HG03439 (cell line): ENCODE results near the gene EFCAB5.
"Not testable (repeated sequence)": the region's sequence is repeated elsewhere in the genome, so short reads cannot be mapped to it uniquely, and the experiment has no call there.

Experiments used
- ATAC-seq: cut with Tn5 transposase; IDR thresholded peaks from one replicate; pipeline ENCODE4 v1.9.1; 2021; ENCODE audit warnings: mild to moderate bottlenecking, moderate library complexity; ENCODE audit not compliant: unreplicated experiment

EFCAB5 gene

DNA sequence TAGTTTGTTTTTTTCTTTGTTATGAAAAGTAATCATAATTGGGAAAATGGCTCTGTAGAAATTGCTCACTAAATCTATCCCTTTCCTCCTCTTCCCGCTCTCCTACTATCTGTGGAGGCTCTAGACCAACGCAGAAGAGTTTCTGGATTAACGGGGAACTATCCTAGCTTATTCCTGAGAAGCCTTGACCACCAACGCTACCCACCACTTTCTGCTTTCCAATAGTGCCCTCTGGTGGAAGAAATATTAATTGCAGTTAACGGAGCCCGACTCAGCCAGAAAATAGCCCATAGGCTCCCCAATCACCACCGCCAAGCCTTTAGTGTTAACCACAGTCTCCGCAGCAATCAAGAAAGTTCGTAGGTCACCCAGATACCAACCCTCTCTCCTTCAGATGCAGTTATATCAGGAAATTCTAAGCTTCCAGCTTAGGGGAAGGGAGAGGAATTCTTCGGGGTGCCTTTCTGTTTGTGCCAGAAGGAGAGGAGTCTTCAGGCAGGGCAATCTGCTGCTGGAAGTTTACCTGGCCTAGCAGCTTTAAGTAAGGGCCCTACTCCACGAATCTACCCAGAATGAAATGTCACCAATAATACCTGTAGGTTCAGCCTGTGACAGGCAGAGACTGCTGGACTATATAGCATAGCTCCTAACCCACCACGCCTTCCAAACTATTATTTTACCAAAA lies 152.2 kb downstream of the EFCAB5 start:
- ATAC-seq, result no peak

DNA sequence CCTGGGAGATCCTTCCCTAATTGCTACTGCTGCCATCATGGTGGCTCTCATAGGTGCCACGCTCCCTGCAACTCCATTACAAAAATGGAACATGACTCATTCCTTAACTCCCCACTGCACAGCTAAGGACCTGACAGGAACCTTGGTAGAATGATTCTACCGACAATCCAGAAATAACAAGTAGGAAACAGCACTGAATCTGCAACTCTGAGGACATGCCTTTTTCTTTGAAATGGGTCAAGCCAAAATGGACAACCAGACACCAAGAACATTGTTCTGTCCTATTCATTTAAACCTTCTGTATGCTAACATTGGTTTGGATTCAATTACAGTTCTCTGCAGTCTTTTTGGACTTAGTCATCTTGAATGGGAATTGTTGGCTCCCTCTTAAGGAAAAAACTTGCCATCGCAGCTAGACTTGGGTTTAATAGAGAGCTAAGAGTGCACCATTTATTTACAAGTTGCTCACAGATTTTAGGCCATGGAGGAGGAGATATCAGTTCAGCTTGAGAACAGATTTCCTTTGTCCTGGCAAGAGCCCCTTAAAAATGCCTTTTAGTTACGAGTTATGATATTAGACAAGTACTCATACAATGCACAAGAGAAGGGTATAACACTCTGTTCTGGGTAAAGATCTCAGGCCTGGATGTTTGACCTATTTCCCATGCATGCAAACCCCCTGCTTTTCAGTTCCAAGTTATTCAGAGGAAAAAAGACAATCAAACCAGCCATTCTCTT lies 154.2 kb downstream of the EFCAB5 start:
- no peak for ATAC-seq

DNA sequence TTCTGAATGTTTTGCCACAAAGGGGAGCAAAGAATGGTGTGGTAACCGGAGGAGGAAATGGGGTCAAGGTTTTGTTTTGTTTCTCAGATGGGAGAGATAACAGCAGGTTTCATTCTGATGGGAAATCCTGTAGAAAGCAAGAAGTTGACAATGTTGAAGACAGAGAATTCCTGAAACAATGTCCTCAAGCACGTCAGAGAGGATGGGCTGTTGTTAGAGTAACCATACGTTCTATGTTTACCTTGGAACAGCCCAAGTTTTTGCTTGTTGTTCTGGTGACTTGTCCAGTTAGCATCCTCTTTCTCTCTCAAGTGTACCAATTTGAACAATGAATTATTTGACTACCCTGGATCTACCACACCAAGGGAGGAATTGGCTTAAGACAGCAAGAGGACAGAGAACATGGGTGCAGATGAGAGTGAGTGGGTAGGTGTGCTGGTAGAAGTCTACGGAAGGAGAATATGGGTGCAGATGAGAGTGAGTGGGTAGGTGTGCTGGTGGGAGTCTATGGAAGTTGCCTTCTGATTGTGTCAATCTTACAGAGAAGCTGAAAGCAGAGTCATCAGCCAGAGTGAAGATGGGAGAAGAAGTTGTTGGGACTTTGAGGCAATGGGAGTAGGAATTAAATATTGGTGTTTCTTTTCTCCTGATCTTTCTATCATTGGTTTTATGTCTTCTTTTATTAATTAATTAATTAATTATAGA lies 160.4 kb downstream of the EFCAB5 start:
- ATAC-seq, result no peak

DNA sequence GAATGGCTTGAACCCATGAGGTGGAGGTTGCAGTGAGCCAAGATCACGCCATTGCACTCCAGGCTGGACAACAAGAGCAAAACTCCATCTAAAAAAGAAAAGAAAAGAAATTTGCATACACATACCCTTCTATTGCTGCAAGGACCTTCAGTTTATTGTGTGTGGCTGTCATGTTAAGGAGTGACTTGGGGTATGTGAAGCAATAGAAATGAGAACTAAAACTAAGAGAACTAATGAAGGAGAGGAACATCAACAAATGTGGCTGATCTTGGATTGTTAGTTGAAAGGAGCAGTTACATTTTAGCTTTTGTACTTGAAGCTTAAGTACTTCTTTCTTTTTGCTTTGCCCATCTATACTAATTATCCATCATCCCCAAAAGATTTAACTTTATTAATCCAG lies 162.5 kb downstream of the EFCAB5 start:
- ATAC-seq, result no peak

DNA sequence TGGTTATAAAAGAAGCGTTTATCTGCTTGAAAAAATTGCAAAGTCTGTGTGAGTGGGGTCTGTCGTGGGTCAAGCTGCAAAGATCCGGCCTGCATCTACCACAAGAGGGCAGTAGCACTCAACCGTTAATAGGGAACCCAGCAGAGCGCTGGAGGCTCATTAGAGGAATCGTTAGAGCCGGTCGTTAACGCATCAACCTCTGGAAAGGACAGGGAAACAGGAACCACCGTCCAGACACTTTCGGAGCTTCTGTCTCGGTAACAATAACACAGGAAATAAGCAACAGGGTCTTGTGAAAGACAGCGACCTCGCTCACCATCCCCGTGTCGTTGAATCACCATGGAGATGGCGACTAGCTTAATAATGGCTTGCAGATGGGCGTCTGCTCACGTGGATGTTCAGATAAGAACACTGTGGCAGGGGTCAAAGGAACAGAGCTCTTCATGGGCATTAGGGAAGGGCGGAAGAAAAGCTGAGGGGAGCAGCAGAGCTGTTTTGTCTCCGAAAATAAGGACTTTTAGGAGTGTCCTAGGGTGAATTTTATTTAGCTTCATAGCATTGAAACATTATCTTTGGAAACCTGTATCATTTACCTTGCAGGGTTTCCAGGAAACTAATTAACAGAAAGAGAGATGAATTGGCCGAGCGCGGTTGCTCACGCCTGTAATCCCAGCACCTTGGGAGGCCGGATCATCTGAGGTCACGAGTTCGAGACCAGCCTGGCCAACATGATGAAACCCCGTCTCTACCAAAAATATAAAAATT lies 163.3 kb downstream of the EFCAB5 start:
- ATAC-seq, result no peak

DNA sequence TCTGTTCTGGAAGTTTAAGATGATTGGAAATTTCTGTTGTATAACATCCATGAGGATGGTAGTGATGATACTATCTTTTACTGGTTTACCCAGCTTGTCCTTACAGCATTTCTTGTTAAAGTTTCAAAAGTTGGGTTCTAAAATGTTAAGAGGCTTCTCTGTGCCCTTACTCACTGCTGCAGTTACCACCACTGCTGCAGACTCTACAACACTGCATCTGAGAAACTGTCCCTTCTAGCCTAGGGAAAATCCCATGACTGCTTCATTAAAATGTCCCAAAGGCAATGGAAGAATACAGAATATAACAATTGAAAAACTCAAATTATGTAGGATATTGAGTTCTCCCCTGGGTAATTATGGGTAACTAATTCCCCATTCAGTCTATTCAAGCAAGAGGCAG lies 171.4 kb downstream of the EFCAB5 start:
- no peak for ATAC-seq

DNA sequence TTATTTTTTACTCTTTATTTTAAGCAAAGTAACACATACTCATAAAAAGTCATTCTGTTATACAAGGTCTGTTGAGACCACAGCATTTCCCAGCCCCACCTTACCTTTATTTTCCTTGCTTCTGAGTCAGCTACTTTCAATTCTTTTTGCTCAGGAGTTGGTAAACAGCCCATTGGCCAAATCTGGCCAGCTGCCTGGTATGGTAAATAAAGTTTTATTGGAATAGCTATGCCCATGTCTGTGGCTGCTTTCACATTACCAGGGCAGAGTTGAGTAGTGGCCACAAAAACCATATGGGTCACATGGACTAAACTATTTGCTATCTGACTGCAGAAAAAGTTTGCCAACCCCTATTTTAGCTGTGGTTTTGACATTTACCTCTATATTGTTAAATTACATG lies 171.8 kb downstream of the EFCAB5 start:
- no peak for ATAC-seq

DNA sequence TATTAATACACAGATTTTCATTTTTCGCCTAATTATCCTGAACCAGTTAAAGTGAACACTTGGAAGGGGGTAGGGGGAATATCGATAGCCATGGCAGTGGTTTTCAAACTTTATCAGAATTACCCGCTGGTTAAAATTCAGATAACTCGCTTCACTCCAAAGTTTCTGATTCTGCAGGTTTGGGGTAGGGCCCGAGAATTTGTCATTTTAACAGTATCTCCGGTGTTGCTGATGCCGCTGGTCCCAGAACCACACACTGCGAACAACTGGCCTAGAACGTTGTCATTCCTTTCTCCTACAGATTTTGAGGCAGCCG lies 174.9 kb downstream of the EFCAB5 start:
- ATAC-seq, result no peak

DNA sequence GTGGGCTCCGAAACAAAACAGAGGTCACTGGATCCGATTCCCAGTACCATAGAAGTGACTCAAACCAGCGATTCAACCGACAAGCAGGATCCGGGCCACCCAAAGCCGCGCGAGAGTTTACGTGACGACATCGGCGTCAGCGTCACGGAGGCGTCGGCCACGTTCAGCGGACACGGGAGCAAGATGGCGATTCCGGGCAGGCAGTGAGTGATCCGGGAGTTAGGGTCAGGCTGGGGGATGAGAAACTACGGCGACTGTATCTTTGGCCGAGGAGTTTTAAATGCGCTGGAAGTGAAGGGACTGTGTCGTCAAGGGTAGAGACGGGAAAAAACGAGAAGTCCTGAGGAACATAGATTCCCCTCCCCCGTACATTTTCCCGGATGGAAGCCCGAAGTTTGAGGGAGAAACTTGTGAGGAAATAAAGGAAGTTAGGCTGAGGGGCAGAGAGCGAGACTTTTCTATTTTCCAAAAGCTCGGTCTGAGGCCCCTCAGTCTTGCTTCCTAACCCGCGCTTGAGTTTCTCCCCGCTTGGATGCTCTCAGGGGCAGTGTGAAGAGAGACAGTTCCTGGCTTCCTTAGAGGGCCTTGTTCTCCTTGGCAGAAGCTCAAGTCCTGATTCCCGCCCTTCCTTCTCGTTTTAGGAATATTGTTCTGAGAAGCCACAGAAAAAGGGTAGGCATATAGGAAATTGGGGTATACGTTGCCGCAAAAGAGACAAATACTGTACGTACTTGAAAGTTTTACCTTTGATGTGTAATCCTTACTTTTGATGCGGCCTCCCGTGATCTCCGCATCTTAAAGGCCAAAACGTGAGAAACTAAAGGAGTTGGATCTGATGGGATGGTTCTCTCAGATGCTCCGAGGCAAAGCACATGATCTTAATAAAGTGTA lies 175.5 kb downstream of the EFCAB5 start, which contains the start of gene NSRP1:
Gene NSRP1 (plus strand): TSS at position 156 of the 891 bp plus-strand sequence. CDS start 28 bp downstream, at position 184.
- ATAC-seq, result peak; percentile 58

DNA sequence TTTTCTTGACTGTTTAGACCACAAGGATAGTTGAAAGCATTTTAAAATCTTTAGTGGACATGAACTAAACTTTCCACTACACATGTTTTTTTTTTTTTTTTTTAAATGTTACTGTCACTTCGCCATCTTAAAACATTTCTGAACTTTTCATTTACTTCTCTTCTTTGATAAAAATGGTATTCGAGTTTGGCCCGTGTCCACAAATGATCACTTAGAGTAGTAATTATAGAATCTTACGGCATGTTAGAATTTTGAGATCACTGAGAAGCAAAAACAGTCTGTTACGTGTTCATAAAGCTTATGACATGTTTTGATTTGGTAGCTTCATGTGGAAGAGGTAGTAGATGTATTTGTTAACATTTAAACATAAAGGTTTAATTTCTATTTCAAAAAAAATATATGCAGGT lies 176.2 kb downstream of the EFCAB5 start:
- no peak for ATAC-seq

DNA sequence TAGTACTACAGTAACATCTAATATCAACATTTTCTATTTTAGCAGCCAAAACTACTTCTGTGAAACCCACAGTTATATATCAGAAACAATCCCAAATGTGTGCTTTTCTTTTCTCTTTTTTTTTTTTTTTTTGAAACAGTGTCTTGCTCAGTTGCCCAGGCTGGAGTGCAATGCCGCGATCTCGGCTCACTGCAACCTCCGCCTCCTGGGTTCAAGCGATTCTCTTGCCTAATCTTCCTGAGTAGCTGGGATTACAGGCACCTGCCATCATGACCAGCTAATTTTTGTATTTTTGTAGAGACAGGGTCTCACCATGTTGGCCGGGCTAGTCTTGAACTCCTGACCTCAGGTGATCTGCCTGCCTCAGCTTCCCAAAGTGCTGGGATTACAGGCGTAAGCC lies 177.2 kb downstream of the EFCAB5 start:
- not testable (repeated sequence) for ATAC-seq

DNA sequence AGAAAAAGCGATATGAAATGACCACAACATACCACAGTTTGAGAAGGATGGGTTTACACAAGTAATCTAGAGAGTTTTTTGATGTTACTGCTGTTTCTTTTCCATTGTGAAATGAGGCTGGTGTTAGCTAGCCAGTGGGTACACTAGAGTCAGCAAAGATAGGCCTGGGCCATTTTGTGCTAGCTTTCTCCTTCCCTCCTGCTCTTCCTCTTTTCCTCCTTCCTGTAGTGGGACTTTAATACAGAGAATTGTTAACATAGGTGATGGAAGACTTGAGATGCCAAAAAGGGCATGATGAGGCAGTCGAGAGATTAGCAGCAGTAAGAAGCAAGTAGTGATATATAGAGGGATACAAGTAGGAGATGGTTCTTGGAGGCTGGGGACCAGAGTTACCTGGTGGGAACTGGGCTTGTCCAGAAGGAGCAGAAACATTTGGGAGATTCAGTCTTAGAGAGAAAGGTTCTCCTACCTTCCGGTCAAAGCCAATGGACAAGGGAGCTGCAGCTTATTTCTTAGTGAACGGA lies 182.9 kb downstream of the EFCAB5 start:
- no peak for ATAC-seq

DNA sequence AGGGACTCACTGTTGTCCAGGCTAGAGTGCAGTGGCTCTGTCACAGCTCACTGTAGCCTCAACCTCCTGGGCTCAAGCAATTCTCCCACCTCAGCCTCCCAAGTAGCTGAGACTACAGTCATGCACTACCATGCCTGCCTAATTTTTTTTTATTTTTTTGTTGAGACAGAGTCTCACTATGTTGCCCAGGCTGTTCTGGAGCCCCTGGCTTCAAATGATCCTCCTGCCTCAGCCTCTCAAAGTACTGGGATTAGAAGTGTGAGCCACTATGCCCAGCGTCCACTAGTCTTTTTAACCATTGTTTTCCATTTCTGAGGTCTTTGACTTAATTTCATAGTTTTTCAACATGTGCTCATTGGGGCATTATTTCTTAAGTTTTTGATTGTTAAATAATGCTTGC lies 188.7 kb downstream of the EFCAB5 start:
- ATAC-seq, result no peak

DNA sequence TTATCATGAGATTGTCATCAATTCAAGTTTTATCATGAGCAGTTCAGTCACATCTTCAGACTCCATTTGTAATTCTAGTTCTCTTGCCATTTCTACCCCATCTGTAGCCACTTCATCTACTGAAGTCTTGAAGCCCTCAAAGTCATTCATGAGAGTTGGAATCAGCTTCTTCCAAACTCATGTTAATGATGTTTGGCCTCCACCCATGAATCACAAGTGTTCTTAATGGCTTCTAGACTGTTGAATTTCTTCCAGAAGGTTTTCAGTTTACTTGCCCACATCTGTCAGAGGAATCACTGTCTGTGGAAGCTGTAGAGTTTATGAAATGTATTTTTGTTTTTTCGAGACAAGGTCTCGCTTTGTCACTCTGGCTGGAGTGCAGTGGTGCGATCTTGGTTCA lies 191.2 kb downstream of the EFCAB5 start:
- ATAC-seq, result no peak

DNA sequence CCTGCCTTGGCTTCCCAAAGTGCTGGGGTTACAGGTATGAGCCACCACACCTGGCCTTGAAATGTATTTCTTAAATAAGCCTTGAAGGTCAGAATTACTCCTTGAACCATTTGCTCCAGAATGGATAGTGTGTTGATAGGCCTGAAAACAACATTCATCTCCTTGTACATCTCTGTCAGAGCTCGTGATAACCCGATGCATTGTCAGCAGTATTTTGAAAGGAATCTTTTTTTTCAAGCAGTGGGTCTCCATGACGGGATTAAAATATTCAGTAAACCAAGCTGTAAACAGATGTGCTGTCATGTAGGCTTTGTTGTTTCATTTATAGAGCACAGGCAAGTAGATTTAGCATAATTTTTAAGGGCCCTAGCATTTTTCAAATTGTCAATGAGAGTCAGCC lies 191.8 kb downstream of the EFCAB5 start:
- no peak for ATAC-seq

DNA sequence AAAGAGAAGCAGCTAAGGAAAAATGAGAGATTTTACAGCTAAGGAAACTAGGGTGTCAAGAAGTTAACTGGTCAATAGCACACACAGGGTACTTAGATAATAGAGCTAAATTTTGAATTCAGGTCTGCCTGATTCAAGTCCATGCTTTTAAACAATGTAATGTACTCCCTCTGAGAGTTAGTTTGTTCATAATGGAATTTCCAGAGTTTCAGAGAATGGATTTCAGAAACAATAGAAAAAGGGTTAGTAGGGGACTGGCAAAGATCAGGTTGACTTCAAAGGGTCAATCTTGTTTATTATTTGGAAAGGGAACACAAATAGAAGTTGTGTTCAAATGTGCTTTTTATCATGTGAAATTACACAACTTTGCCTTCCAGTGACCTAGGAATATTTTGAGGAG lies 193.1 kb downstream of the EFCAB5 start:
- no peak for ATAC-seq

DNA sequence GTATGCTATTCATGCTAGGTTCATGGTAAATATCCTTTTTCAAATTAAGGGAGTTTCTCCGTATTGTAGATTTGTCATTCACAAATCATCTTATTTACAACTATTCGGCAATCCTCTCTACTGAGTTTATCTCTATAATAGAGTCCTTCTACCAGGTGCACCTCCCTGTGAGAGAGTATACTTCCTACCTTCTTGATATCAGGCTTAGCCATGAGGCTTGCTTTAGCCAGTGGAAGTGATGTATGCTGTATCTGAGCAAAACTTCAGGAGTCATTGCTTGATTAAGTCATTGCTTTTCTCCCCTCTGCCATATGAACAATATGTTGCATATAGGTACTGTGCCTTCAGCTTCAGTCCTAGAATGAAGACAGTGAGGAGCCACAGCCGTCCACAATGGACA lies 195.7 kb downstream of the EFCAB5 start:
- ATAC-seq, result no peak

DNA sequence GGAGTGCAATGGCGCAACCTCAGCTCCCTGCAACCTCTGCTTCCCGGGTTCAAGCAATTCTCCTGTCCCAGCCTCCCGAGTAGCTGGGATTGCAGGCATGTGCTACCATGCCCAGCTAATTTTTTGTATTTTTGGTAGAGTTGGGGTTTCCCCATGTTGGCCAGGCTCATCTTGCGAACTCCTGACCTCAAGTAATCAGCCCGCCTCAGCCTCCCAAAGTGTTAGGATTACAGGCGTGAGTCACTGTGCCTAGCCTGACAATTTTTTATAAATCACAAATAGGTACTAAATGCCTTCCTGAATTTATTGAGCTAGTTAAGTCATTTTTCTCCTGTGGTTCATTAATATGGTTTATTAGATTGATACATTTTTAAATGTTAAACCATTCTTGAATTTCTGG lies 206.4 kb downstream of the EFCAB5 start:
- ATAC-seq, result not testable (repeated sequence)

DNA sequence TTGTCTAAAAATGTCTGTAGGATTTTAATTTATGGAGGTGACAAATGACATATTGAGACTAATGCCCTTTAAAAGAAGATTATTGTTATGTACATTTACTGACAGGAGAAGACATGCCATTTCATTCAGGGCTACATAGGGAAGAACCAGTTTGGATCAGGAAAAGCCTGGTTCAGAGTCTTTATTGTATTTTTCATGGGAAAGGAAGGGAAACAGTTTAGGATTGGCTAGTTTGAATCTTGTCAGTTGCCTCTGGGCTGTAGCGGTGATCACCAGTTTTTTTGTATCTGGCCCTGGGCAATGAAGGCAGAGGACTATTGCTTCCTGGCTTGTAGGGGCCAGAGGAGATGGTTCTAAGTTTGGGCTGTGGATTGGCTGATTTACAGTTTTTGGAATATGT lies 206.9 kb downstream of the EFCAB5 start:
- no peak for ATAC-seq

DNA sequence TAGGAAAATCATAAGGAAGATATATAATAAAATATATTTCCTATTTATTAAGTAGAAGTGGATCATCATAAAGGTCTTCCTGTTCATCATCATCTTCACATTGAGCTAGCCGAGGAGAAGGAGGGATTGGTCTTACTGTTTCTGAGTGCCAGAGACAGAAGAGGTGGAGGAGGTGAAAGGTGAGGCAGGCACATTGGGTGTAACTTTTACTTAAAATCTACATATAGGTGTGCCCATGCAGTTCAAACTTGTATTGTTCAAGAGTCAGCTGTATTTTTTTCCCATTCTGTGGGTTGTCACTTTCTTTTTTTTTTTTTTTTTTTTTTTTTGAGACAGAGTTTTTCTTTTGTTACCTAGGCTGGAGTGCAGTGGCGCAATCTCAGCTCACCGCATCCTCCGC lies 210.0 kb downstream of the EFCAB5 start:
- ATAC-seq, result no peak
